GM19023 (cell line): ENCODE results near the gene MPND.

Experiments used
- ATAC-seq: cut with Tn5 transposase; IDR thresholded peaks from one replicate; pipeline ENCODE4 v1.9.1; 2021; ENCODE audit warnings: mild to moderate bottlenecking, moderate library complexity; ENCODE audit not compliant: unreplicated experiment

MPND gene

GRCh38 chr19:4343370-4344307, at the start of gene MPND:
Gene MPND (plus strand): TSS chr19:4343562. CDS start chr19:4343594, 32 bp downstream.
- ATAC-seq = peak; percentile 53

- ATAC-seq = no peak
These were observed 49.0 kb upstream of the MPND start for GRCh38 chr19:4294389-4294788.

- no peak for ATAC-seq
These were observed 47.2 kb upstream of the MPND start for GRCh38 chr19:4295972-4296771.

- no peak for ATAC-seq
These were observed 45.2 kb upstream of the MPND start for GRCh38 chr19:4297901-4298809.

GRCh38 chr19:4298810-4299550, 44.4 kb upstream of the MPND start:
- ATAC-seq = no peak

GRCh38 chr19:4300589-4300988, 42.8 kb upstream of the MPND start:
- no peak for ATAC-seq

GRCh38 chr19:4301590-4302242, 41.6 kb upstream of the MPND start:
- ATAC-seq = no peak

GRCh38 chr19:4302243-4302640, 41.1 kb upstream of the MPND start, which contains the start of gene TMIGD2:
Gene TMIGD2 (minus strand): TSS chr19:4302389. CDS start chr19:4302385, 4 bp downstream.
- ATAC-seq = no peak

GRCh38 chr19:4303819-4304537, 39.4 kb upstream of the MPND start:
- no peak for ATAC-seq

- ATAC-seq = no peak
These were observed 38.7 kb upstream of the MPND start, which contains the start of gene FSD1 for GRCh38 chr19:4304538-4305256. Gene FSD1 (plus strand): TSS chr19:4304598. CDS start chr19:4304747, 149 bp downstream.

- ATAC-seq = no peak
These were observed 38.1 kb upstream of the MPND start for GRCh38 chr19:4305257-4305612.

GRCh38 chr19:4305659-4306058, 37.7 kb upstream of the MPND start:
- ATAC-seq = no peak

GRCh38 chr19:4310247-4311121, 32.9 kb upstream of the MPND start:
- ATAC-seq = no peak

GRCh38 chr19:4313847-4314490, 29.4 kb upstream of the MPND start:
- no peak for ATAC-seq

- no peak for ATAC-seq
These were observed 26.4 kb upstream of the MPND start for GRCh38 chr19:4316956-4317355.

- ATAC-seq = no peak
These were observed 24.9 kb upstream of the MPND start for GRCh38 chr19:4318460-4318859.
